Activated T-cell treated with anti-CD3 and anti-CD28 coated beads, Interleukin-2, amount 50 U/mL, for 72 hours (primary cell): Measurements from ENCODE around the gene TOR4A. TPM values are rescaled to one million over a fixed set of nuclear protein-coding genes. Genes with fewer than 3 reads are reported as not detected.

Experiments used
- ATAC-seq, 2 donors: fragments of 150-1000 bp; cut with Tn5 transposase; replicated peaks in 1 of 2; 2 replicates each; pipeline ENCODE4 v1.10.0; 2021; ENCODE audit warnings: moderate library complexity in 2 of 2, mild to moderate bottlenecking in 1 of 2
- DNase-seq, 2 donors: peaks; one replicate each; pipeline ENCODE4 v3.0.0; 2021 to 2022; ENCODE audit warnings: mixed read lengths in 1 of 2
- H3K27ac Mint-ChIP-seq: one replicate; pipeline ENCODE4 v1.8.0; 2022; ENCODE audit warnings: mild to moderate bottlenecking, moderate library complexity, mixed read lengths
- H3K27me3 Mint-ChIP-seq: one replicate; pipeline ENCODE4 v1.8.0; 2022; ENCODE audit warnings: low read depth, mixed read lengths
- H3K36me3 Mint-ChIP-seq, 2 donors: one replicate each; pipeline ENCODE4 v1.8.0; 2022; ENCODE audit warnings: mixed read lengths in 2 of 2, mild to moderate bottlenecking in 1 of 2; ENCODE audit not compliant: insufficient read depth in 2 of 2
- H3K4me1 Mint-ChIP-seq: one replicate; pipeline ENCODE4 v1.8.0; 2022; ENCODE audit warnings: low read depth, mixed read lengths
- H3K4me3 Mint-ChIP-seq, 2 donors: one replicate each; pipeline ENCODE4 v1.8.0; 2022; ENCODE audit warnings: mild to moderate bottlenecking in 2 of 2, mixed read lengths in 2 of 2, moderate library complexity in 2 of 2
- H3K9me3 Mint-ChIP-seq, 2 donors: one replicate each; pipeline ENCODE4 v1.8.0; 2022; ENCODE audit warnings: mixed read lengths in 2 of 2
- total RNA-seq, 2 donors: library from RNA; stranded (reverse); gene quantifications; one replicate each; pipeline ENCODE4 v1.2.3, GENCODE V29; 2022

TOR4A gene
- total RNA-seq, 2 donors from 2014 or later: 4.3 to 8.3 TPM

GRCh38 chr9:137302118-137302448, 24.6 kb downstream of the TOR4A start, which contains the start of gene NRARP:
NRARP (minus strand) TSS chr9:137302271; CDS start chr9:137301928, 343 bp downstream.
- peaks cover 29% of the 10 kb centered on the region for H3K27me3 Mint-ChIP-seq
- no peaks in the 10 kb centered on the region for H3K9me3 Mint-ChIP-seq
- H3K27ac Mint-ChIP-seq: no peak within 1 kb of the TSS
- ATAC-seq (peak; percentile 78 to 82), DNase-seq (peak; percentile 93 to 97)
- no peaks in the 10 kb centered on the region for H3K36me3 Mint-ChIP-seq
- peaks cover 9% of the 10 kb centered on the region for H3K4me1 Mint-ChIP-seq
- peak within 1 kb of the TSS; percentile 87 to 91 for H3K4me3 Mint-ChIP-seq

DNA sequence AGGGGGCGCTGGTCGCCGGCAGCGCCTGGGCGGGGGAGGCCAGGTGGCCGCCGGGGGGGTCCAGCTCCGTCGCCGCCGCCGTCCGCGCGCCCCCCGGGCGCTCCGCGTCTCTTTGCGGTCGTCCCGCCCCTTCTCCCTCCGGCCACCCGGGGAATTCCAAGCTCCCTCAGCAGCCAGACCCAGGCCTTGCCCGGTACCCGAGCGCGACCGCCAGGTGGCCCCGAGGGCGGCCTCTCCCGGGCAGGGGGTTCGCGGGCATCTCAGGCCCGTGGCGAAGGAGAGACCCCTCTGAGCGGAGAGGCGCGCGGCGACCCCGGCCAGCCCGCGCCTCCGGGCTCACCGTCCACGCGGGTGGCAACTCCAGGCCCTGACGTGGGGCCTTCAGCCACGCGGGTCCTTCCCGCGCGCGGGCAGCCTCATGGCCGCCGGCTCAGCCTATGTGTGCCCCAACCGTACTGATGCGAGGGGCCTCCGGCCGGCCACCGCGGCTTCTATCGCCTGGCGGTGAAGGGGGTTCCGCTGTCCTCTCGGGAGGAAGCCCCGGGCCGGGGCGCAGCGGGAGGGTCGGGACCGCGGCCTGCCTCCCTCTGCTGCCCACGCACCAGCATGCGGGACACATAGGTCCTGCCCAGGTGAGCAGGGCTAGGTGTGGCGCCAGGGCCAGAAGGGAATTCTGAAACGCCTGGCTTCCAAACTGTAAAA, 25.1 kb downstream of the TOR4A start:
- peak; percentile 50 for ATAC-seq
- no peak overlapping the region for H3K27ac Mint-ChIP-seq
- no peak for DNase-seq
- H3K9me3 Mint-ChIP-seq: no peaks in the 10 kb centered on the region
- peaks cover 24% of the 10 kb centered on the region for H3K27me3 Mint-ChIP-seq
- H3K4me1 Mint-ChIP-seq: peaks cover 13% of the 10 kb centered on the region
- H3K4me3 Mint-ChIP-seq: peak overlapping the region in 1 of 2 donors; percentile 14
- no peaks in the 10 kb centered on the region for H3K36me3 Mint-ChIP-seq

GRCh38 chr9:137303151-137303892, 25.8 kb downstream of the TOR4A start:
- DNase-seq: no peak
- Mint-ChIP-seq H3K36me3 (no peaks in the 10 kb centered on the region), H3K4me3 (peak overlapping the region; percentile 14 to 31)

DNA sequence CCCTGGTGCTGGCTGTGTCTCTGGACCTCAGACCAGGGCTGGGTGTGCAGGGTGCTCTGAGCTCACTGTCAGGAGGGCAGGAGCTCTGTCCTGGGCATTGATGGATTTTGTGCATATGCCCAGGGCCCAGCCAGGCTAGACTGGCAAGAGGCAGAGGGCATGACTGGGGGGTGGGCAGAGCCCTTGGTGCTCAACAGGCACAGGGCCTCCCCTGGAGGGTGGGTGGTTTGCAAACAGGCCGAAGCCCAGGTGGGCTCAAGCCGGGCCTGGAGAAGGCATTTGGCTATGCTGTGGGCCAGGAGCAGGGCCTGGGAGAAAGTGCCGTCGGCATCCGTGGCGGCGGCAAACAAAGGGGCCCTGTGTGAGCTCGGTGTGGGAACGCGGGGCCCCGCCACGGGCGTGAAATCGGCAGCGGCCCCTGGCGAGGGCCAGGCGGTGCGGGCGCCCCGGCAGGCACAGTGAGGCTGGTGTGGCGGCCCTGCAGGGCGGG, 26.4 kb downstream of the TOR4A start:
- ATAC-seq (no peak), DNase-seq (no peak)
- H3K36me3 Mint-ChIP-seq: no peaks in the 10 kb centered on the region
- H3K9me3 Mint-ChIP-seq: no peaks in the 10 kb centered on the region
- peak overlapping the region in 1 of 2 donors; percentile 31 for H3K4me3 Mint-ChIP-seq
- no peak overlapping the region for H3K27ac Mint-ChIP-seq
- H3K4me1 Mint-ChIP-seq: peaks cover 14% of the 10 kb centered on the region
- H3K27me3 Mint-ChIP-seq: peaks cover 17% of the 10 kb centered on the region

More at GRCh38 chr9:137303151-137303892, 25.8 kb downstream of the TOR4A start:
- H3K27me3 Mint-ChIP-seq: peaks cover 23% of the 10 kb centered on the region
- H3K4me1 Mint-ChIP-seq: peaks cover 14% of the 10 kb centered on the region
- no peak overlapping the region for H3K27ac Mint-ChIP-seq
- no peak for ATAC-seq
- no peaks in the 10 kb centered on the region for H3K9me3 Mint-ChIP-seq

GRCh38 chr9:137304383-137305059, 27.0 kb downstream of the TOR4A start:
- H3K27me3 Mint-ChIP-seq: peaks cover 14% of the 10 kb centered on the region
- H3K4me1 Mint-ChIP-seq: peaks cover 14% of the 10 kb centered on the region
- H3K36me3 Mint-ChIP-seq: no peaks in the 10 kb centered on the region
- H3K27ac Mint-ChIP-seq: no peak overlapping the region
- no peak overlapping the region for H3K4me3 Mint-ChIP-seq
- DNase-seq: no peak
- no peaks in the 10 kb centered on the region for H3K9me3 Mint-ChIP-seq
- no peak for ATAC-seq

GRCh38 chr9:137305060-137305797, 27.7 kb downstream of the TOR4A start:
- Mint-ChIP-seq H3K27ac (no peak overlapping the region), H3K9me3 (no peaks in the 10 kb centered on the region), H3K4me3 (peak overlapping the region in 1 of 2 donors; percentile 47), H3K36me3 (no peaks in the 10 kb centered on the region), H3K4me1 (peaks cover 11% of the 10 kb centered on the region), H3K27me3 (peaks cover 8% of the 10 kb centered on the region)
- peak; percentile 62 to 65 for DNase-seq
- peak; percentile 36 to 44 for ATAC-seq

DNA sequence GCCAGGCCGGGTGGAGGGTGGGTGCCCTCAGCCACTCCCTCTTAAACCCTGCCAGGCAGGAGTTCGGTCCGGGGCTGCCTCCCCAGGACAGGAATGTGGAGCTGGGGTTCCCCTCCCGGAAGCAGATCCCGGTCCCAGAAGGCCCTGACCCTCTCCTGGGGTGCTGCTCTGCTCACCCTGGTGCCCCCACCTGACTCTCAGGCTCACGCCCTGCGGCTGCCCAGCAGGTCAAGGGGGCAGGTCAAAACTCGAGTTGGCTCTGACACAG, 28.2 kb downstream of the TOR4A start:
- H3K27ac Mint-ChIP-seq: no peak overlapping the region
- H3K36me3 Mint-ChIP-seq: no peaks in the 10 kb centered on the region
- no peaks in the 10 kb centered on the region for H3K9me3 Mint-ChIP-seq
- no peak for DNase-seq
- H3K4me3 Mint-ChIP-seq: peak overlapping the region in 1 of 2 donors; percentile 47
- H3K27me3 Mint-ChIP-seq: peaks cover 3% of the 10 kb centered on the region
- peaks cover 8% of the 10 kb centered on the region for H3K4me1 Mint-ChIP-seq
- no peak for ATAC-seq

- Mint-ChIP-seq H3K4me3 (no peak overlapping the region), H3K9me3 (no peaks in the 10 kb centered on the region), H3K36me3 (no peaks in the 10 kb centered on the region), H3K4me1 (peaks cover 5% of the 10 kb centered on the region), H3K27ac (no peak overlapping the region), H3K27me3 (no peaks in the 10 kb centered on the region)
- no peak for DNase-seq
- ATAC-seq: no peak
These were observed 28.7 kb downstream of the TOR4A start for GRCh38 chr9:137306066-137306849.

DNA sequence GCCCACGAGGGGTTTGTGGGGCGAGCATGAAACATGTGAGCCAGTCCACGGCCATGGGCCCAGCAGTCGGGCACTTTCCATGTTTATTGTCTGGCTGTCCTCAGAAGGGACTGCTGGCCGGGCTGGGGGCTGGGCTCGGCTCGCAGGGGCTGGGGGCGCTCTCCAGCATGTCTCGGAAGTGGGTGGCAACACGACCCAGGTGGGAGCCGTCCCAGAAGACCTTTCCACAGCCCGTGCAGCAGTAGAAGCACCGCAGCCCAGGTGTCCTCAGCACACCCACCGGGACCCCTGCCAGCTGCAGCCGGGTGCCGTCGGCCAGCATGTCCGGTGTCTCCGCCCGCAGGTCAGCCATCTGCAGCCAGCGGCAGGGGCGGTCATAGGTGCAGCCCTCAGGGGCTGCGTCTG, 29.3 kb downstream of the TOR4A start:
- Mint-ChIP-seq H3K4me3 (no peak overlapping the region), H3K27ac (no peak overlapping the region), H3K27me3 (no peaks in the 10 kb centered on the region), H3K9me3 (no peaks in the 10 kb centered on the region), H3K4me1 (peaks cover 5% of the 10 kb centered on the region), H3K36me3 (no peaks in the 10 kb centered on the region)
- ATAC-seq: no peak
- DNase-seq: no peak

GRCh38 chr9:137307255-137308056, 29.9 kb downstream of the TOR4A start:
- Mint-ChIP-seq H3K4me1 (peaks cover 5% of the 10 kb centered on the region), H3K36me3 (no peaks in the 10 kb centered on the region), H3K9me3 (no peaks in the 10 kb centered on the region), H3K27me3 (no peaks in the 10 kb centered on the region), H3K4me3 (peak overlapping the region in 1 of 2 donors; percentile 36), H3K27ac (no peak overlapping the region)
- ATAC-seq (no peak), DNase-seq (no peak)

DNA sequence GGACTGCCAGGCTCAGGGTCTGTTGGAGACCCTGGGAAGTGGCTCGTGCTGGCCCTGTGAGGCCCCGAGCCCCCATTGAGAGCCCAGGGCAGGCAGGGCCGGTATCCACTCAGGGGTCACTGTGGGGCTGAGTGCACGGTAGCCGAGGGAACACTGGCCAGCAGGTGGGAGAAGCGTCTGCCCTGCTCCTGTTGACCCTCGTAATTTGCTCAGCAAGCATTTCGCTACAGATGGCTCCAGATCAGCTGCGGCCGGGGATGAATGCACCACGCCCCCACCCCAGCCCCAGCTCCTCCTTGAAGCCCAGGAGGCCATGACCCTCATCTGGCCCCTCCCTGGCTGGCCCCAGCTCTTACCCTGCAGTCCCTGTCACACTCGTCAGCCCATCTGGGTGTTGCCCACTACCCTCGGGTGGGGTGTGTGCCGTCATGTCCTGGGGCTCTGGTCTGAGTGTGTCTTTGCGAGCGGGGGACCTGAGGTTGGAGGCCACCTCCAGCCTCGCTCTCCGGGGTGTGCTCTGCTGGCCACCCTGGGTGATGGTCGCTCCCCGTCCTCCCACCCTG, 30.6 kb downstream of the TOR4A start:
- H3K9me3 Mint-ChIP-seq: no peaks in the 10 kb centered on the region
- H3K27ac Mint-ChIP-seq: no peak overlapping the region
- H3K36me3 Mint-ChIP-seq: no peaks in the 10 kb centered on the region
- no peak for DNase-seq
- H3K4me3 Mint-ChIP-seq: no peak overlapping the region
- no peaks in the 10 kb centered on the region for H3K27me3 Mint-ChIP-seq
- peaks cover 5% of the 10 kb centered on the region for H3K4me1 Mint-ChIP-seq
- no peak for ATAC-seq
